Measurements from ENCODE around the gene PTPRZ1. TPM values are rescaled to one million over a fixed set of nuclear protein-coding genes. Genes with fewer than 3 reads are reported as not detected.

The PTPRZ1 gene
- total and polyA plus RNA-seq, 2 of the 13 experiments (the other 11 are each of a cell fraction or from before 2014, with no cell fraction given) = not detected

- intact Hi-C loops (cut with micrococcal nuclease; ENCODE audit: unreplicated experiment) (loop anchor here (2.0 kb wide), 1 partner anchor 41 kb away; the partner anchor contains the start of gene PTPRZ1), in situ Hi-C loops (cut with HindIII; ENCODE audit: extremely low pct_ligation_motif_present, low pct_unique_long_range_greater_than_20kb) (no loop called here)
- no peak overlapping the region for H3K4me3 ChIP-seq (replicated peaks in 1 of 3; ENCODE audit: insufficient read depth in 1 of 3, low read depth in 2 of 3, low read length in 3 of 3)
- H3K79me2 ChIP-seq (ENCODE audit: insufficient read depth, low read length) = no peaks in the 10 kb centered on the region
- FAIRE-seq (no peak), ATAC-seq (no peak), DNase-seq (ENCODE audit: low spot score) (no peak)
- H3K4me1 ChIP-seq (ENCODE audit: insufficient read depth, low read length) = no peaks in the 10 kb centered on the region
- no peaks in the 10 kb centered on the region for H3K36me3 ChIP-seq (replicated peaks in 1 of 2; ENCODE audit: control insufficient read depth in 1 of 2, insufficient read depth in 2 of 2, low read length in 2 of 2)
- no peaks in the 10 kb centered on the region for H4K20me1 ChIP-seq (ENCODE audit: insufficient read depth, low read length)
- 13% methylated on average over 8 of the region's 8 CpGs for WGBS (ENCODE audit: low lambda C conversion rate)
- TF ChIP-seq REL (CRISPR knock-in tag; conservative IDR thresholded peaks at IDR 0.05) (no peak), ZNF660 (CRISPR knock-in tag; IDR thresholded peaks at IDR 0.05; ENCODE audit: borderline replicate concordance, low read depth) (no peak), ZNF775 (CRISPR knock-in tag; IDR thresholded peaks at IDR 0.05; ENCODE audit: borderline replicate concordance) (no peak)
- ChIA-PET POLR2A (no interaction called here), CTCF (ENCODE audit: low intra/inter-chr PET ratio, low total read pairs) (no interaction called here)
- no peaks in the 10 kb centered on the region for H3K27me3 ChIP-seq (ENCODE audit: control insufficient read depth in 1 of 2, insufficient read depth in 2 of 2, low read length in 2 of 2)
- no peak overlapping the region for H3K27ac ChIP-seq (ENCODE audit: extremely low read length, insufficient read depth, low read length)
- H3K4me2 ChIP-seq (ENCODE audit: low read depth, low read length) = no peak overlapping the region
- H3K9ac ChIP-seq (ENCODE audit: insufficient read depth, low read depth, low read length) = no peak overlapping the region
- no TSS peak for BruUV-seq (replicated peaks)
- no peaks in the 10 kb centered on the region for H3K9me3 ChIP-seq (ENCODE audit: low read length)
- no peak overlapping the region for H2AFZ ChIP-seq (ENCODE audit: low read length)
Measured at GRCh38 chr7:121913947-121914675, 41.1 kb downstream of the PTPRZ1 start.

DNA sequence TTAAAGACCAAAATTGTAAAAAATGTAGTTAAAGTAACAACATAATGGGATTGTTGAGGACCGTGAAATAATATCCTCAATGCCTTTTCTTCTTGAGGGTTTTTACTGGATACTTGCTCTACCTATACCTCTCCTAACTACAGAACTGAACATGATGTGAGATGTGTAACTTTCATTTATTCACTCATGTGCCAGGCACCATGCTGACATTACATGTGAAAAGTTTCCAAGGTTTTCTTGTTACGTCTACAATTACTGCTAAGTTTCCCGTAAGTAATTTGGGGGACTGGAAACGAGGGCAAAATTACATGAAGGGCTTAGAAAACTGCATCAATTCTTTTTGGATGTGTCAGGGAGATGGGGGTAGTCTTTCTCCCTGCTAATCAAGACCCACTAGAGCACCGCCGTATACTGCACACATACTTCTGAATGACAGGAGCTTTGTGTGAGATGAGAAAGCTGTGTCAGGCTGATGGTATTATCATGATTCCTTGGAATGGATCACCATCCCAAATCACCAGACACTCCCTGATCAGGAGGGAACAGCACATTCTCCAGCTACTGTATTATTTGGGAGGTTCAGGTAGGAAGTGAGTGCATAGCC lies 41.8 kb downstream of the PTPRZ1 start:
- Histone ChIP-seq H3K27me3 (ENCODE audit: control insufficient read depth in 1 of 2, insufficient read depth in 2 of 2, low read length in 2 of 2) (no peaks in the 10 kb centered on the region), H3K4me1 (ENCODE audit: insufficient read depth, low read length) (no peaks in the 10 kb centered on the region), H2AFZ (ENCODE audit: low read length) (no peak overlapping the region), H3K36me3 (replicated peaks in 1 of 2; ENCODE audit: control insufficient read depth in 1 of 2, insufficient read depth in 2 of 2, low read length in 2 of 2) (no peaks in the 10 kb centered on the region), H4K20me1 (ENCODE audit: insufficient read depth, low read length) (no peaks in the 10 kb centered on the region), H3K4me2 (ENCODE audit: low read depth, low read length) (no peak overlapping the region), H3K27ac (ENCODE audit: extremely low read length, insufficient read depth, low read length) (no peak overlapping the region), H3K79me2 (ENCODE audit: insufficient read depth, low read length) (no peaks in the 10 kb centered on the region), H3K9me3 (ENCODE audit: low read length) (no peaks in the 10 kb centered on the region), H3K9ac (ENCODE audit: insufficient read depth, low read depth, low read length) (no peak overlapping the region), H3K4me3 (replicated peaks in 1 of 3; ENCODE audit: insufficient read depth in 1 of 3, low read depth in 2 of 3, low read length in 3 of 3) (no peak overlapping the region)
- DNase-seq (ENCODE audit: low spot score) (no peak), ATAC-seq (no peak), FAIRE-seq (no peak)
- BruUV-seq (replicated peaks) = no TSS peak
- intact Hi-C loops (cut with micrococcal nuclease; ENCODE audit: unreplicated experiment) (loop anchor here (2.0 kb wide), 1 partner anchor 42 kb away; the partner anchor contains the start of gene PTPRZ1), in situ Hi-C loops (cut with HindIII; ENCODE audit: extremely low pct_ligation_motif_present, low pct_unique_long_range_greater_than_20kb) (no loop called here)
- CTCF ChIA-PET (ENCODE audit: low intra/inter-chr PET ratio, low total read pairs) = no interaction called here
- POLR2A ChIA-PET = no interaction called here
- 19% methylated on average over 6 of the region's 6 CpGs for WGBS (ENCODE audit: low lambda C conversion rate)
- TF ChIP-seq TGIF2 (CRISPR knock-in tag; IDR thresholded peaks at IDR 0.05) (no peak), TRIM22 (IDR thresholded peaks at IDR 0.05) (no peak), TP53 (CRISPR knock-in tag; conservative IDR thresholded peaks at IDR 0.05) (no peak), PTBP1 (IDR thresholded peaks at IDR 0.05; ENCODE audit: low read depth, low read length, poor library complexity, severe bottlenecking) (no peak), ZNF703 (CRISPR knock-in tag; IDR thresholded peaks at IDR 0.05; ENCODE audit: borderline replicate concordance) (no peak), YEATS4 (CRISPR knock-in tag; IDR thresholded peaks at IDR 0.05; ENCODE audit: borderline replicate concordance) (no peak), KLF6 (CRISPR knock-in tag; IDR thresholded peaks at IDR 0.05) (no peak), RORA (CRISPR knock-in tag; IDR thresholded peaks at IDR 0.05) (no peak), ZNF224 (CRISPR knock-in tag; IDR thresholded peaks at IDR 0.05) (no peak), ZZZ3 (CRISPR knock-in tag; IDR thresholded peaks at IDR 0.05; ENCODE audit: borderline replicate concordance) (no peak)
